Esophagus squamous epithelium (tissue), 4 donors: ENCODE results near the gene MICALL2.

Experiments used
- CTCF ChIP-seq, 6 experiments: fragments of 450-650 bp in 4 of 6; fragments of 200-600 bp in 2 of 6; sonication (generic) in 2 of 6; IDR thresholded peaks; one replicate each; pipeline ENCODE4 v1.5.1; 2016 to 2019; ENCODE audit warnings: antibody characterized with exemption in 6 of 6, mild to moderate bottlenecking in 4 of 6, moderate library complexity in 4 of 6
- POLR2A ChIP-seq, 4 donors: fragments of 450-650 bp; IDR thresholded peaks; one replicate each; pipeline ENCODE4 v1.6.1; 2017; ENCODE audit warnings: antibody characterized with exemption in 4 of 4, mild to moderate bottlenecking in 4 of 4, moderate library complexity in 3 of 4

- TF ChIP-seq CTCF (IDR thresholded peaks at IDR 0.05) (no peak), POLR2A (IDR thresholded peaks at IDR 0.05) (no peak)
Observed at GRCh38 chr7:1393421-1393820, 65.8 kb downstream of the MICALL2 start.
